HEK293T (cell line): ENCODE measurements around the gene TPD52L1.

Experiments used
- CTCF ChIA-PET: fragments of 350-600 bp; formaldehyde crosslinking; extraction: SDS; loops from one replicate; lab custom pipeline; 2021; ENCODE audit warnings: antibody characterized with exemption, inconsistent platforms; lab: Yijun Ruan, JAX
- POLR2A ChIA-PET: fragments of 350-600 bp; formaldehyde crosslinking; extraction: SDS; loops from one replicate; lab custom pipeline; 2020; ENCODE audit warnings: antibody characterized with exemption, inconsistent platforms; lab: Yijun Ruan, JAX
- DNase-seq: peaks from one replicate; pipeline ENCODE4 v3.0.0; 2012; ENCODE audit warnings: mixed read lengths; ENCODE audit errors: extremely low spot score
- ARNT ChIP-seq: fragments of 450-650 bp; IDR thresholded peaks from 2 replicates; pipeline ENCODE4 v1.6.1; 2017; ENCODE audit warnings: mild to moderate bottlenecking
- BHLHE40 ChIP-seq: fragments of 450-650 bp; IDR thresholded peaks from 2 replicates; pipeline ENCODE4 v1.6.1; 2016; ENCODE audit warnings: mild to moderate bottlenecking, moderate library complexity, borderline replicate concordance
- CTBP1 ChIP-seq: fragments of 450-650 bp; IDR thresholded peaks from 2 replicates; pipeline ENCODE4 v1.6.1; 2016; ENCODE audit warnings: borderline replicate concordance
- FOXA1 ChIP-seq: fragments of 450-650 bp; IDR thresholded peaks from 2 replicates; pipeline ENCODE4 v1.6.1; 2016; ENCODE audit warnings: mild to moderate bottlenecking
- FOXK2 ChIP-seq: fragments of 450-650 bp; IDR thresholded peaks from 2 replicates; pipeline ENCODE4 v1.6.1; 2016; ENCODE audit warnings: mild to moderate bottlenecking
- FOXM1 ChIP-seq: fragments of 450-650 bp; IDR thresholded peaks from 2 replicates; pipeline ENCODE4 v1.6.1; 2017; ENCODE audit warnings: mild to moderate bottlenecking, borderline replicate concordance
- HDGF ChIP-seq: fragments of 450-650 bp; IDR thresholded peaks from 2 replicates; pipeline ENCODE4 v1.6.1; 2017; ENCODE audit warnings: antibody characterized with exemption, borderline replicate concordance
- L3MBTL2 ChIP-seq: fragments of 450-650 bp; conservative IDR thresholded peaks from 2 replicates; pipeline ENCODE4 v1.6.1; 2016; ENCODE audit warnings: mild to moderate bottlenecking
- LEF1 ChIP-seq: fragments of 450-650 bp; IDR thresholded peaks from 2 replicates; pipeline ENCODE4 v1.6.1; 2017; ENCODE audit warnings: mild to moderate bottlenecking, borderline replicate concordance
- NFRKB ChIP-seq: fragments of 450-650 bp; IDR thresholded peaks from 2 replicates; pipeline ENCODE4 v1.6.1; 2016; ENCODE audit warnings: mild to moderate bottlenecking, moderate library complexity
- SP1 ChIP-seq: fragments of 450-650 bp; IDR thresholded peaks from 2 replicates; pipeline ENCODE4 v1.6.1; 2017
- SUZ12 ChIP-seq: fragments of 450-650 bp; IDR thresholded peaks from 2 replicates; pipeline ENCODE4 v1.6.1; 2016; ENCODE audit warnings: mild to moderate bottlenecking
- TARDBP ChIP-seq: fragments of 450-650 bp; IDR thresholded peaks from 2 replicates; pipeline ENCODE4 v1.6.1; 2016
- ZNF384 ChIP-seq: fragments of 450-650 bp; IDR thresholded peaks from 2 replicates; pipeline ENCODE4 v1.6.1; 2016
- TF ChIP-seq, protein P1 (sequence below): fragments of 450-650 bp; IDR thresholded peaks from 2 replicates; pipeline ENCODE4 v1.6.1; 2016

The TPD52L1 gene

DNA sequence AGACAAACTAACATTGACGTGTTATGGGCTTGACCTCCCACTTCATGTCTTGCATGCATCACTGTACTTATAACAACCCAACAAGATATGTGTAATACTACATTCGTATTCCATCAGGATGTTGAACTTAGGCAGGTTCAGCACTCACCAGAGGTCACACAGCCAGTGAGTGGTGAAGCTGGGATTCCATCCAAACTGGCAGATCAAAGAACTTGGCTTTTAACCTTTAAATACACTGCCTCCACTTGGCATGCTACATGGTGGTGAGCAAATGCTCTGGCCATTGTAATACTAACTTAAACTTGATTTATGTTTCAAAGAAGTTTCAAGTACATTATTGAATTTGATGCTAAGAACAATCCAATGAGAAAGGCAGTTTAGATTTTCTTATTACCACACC is 158.9 kb downstream of the TPD52L1 start:
- ChIA-PET POLR2A (no interaction called here), CTCF (interaction anchor here (0.6 to 1.0 kb wide), 3 partner anchors 54 to 445 kb away, joined by 3 to 4 read pairs (median 4); no protein-coding TSS in a partner anchor)
- no peak for DNase-seq
- TF ChIP-seq HDGF: no peak
- TF ChIP-seq FOXA1: no peak
- no peak for TF ChIP-seq TARDBP
- no peak for TF ChIP-seq SUZ12
- TF ChIP-seq FOXM1: no peak
- TF ChIP-seq L3MBTL2: no peak
- no peak for TF ChIP-seq BHLHE40
- TF ChIP-seq ZNF384: no peak
- no peak for TF ChIP-seq NFRKB
- TF ChIP-seq ARNT: no peak

DNA sequence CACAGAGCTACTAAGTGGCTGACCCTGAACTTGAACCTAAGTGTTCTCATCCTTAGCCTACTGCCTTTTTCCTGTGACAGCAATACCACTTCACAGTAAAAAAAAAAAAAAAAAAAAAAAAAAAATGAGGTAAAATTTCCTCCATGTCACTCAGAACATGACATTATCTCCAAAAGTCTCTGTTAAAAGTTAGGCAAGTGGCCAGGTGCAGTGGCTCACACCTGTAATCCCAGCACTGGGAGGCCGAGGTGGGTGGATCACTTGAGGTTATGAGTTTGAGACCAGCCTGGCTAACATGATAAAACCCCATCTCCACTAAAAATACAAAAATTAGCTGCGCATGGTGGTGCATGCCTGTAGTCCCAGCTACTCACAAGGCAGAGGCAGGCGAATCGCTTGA is 159.4 kb downstream of the TPD52L1 start:
- TF ChIP-seq ZNF384 (no peak), SUZ12 (no peak), HDGF (no peak), FOXM1 (no peak), FOXK2 (no peak), SP1 (no peak), LEF1 (no peak), BHLHE40 (no peak), ARNT (no peak), L3MBTL2 (no peak), CTBP1 (no peak), FOXA1 (no peak), TARDBP (no peak)
- TF ChIP-seq, protein P1, sequence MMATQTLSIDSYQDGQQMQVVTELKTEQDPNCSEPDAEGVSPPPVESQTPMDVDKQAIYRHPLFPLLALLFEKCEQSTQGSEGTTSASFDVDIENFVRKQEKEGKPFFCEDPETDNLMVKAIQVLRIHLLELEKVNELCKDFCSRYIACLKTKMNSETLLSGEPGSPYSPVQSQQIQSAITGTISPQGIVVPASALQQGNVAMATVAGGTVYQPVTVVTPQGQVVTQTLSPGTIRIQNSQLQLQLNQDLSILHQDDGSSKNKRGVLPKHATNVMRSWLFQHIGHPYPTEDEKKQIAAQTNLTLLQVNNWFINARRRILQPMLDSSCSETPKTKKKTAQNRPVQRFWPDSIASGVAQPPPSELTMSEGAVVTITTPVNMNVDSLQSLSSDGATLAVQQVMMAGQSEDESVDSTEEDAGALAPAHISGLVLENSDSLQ: no peak
- ChIA-PET CTCF (interaction anchor here (0.8 to 1.9 kb wide), 5 partner anchors 54 to 477 kb away, joined by 3 to 10 read pairs (median 4); no protein-coding TSS in a partner anchor), POLR2A (no interaction called here)
- no peak for DNase-seq
